GM21526 (cell line): ENCODE data around the gene CORIN.
A peak's percentile ranks its signal among the peaks of the same experiment; 100 is the strongest.

ENCODE experiments used
- ATAC-seq: cut with Tn5 transposase; IDR thresholded peaks from one replicate; pipeline ENCODE4 v1.9.1; 2021; ENCODE audit warnings: moderate library complexity; ENCODE audit not compliant: unreplicated experiment, low FRiP score

The CORIN gene

DNA sequence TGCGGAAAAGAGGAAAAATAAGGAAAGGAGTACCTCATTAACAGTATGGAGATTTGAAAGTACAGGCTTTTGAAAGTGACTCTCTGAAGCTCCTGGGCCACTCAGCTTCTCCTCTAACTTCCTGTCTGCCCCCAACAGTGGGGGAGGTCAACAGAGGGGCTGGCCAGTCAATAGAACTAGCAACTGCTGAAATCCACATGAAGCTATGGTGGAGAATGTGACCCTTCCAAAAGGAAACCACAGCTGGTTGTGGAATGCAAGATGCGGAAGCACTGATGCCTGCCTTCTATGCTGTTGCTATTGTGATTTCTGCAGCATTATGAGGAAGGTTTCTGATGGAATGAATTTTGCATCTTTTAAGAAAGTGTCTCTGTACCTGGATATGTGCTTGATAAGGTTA is 2.4 kb downstream of the CORIN start:
- no peak for ATAC-seq

GRCh38 chr4:47831026-47831679 is 6.7 kb downstream of the CORIN start:
- no peak for ATAC-seq

GRCh38 chr4:47830265-47831025 is 7.4 kb downstream of the CORIN start:
- ATAC-seq: no peak

DNA sequence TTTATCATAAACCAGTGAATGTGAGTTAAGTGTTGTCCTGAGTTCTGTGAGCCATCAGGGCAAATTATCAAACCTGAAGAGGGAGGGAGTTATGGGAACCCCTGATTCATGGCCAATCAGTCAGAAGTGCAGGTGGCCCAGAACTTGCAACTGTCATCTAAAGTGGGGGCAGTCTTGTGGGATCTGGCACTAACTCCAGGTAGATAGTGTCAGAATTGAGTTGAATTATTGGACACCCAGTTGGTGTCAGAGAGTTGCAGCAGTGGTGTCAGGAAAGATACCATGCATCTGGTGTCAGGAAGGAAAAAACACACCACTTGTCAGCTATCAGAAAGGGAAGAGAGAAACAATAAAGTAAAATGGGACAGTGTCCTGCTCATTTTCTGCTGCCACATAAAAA is 8.4 kb downstream of the CORIN start:
- ATAC-seq: no peak

DNA sequence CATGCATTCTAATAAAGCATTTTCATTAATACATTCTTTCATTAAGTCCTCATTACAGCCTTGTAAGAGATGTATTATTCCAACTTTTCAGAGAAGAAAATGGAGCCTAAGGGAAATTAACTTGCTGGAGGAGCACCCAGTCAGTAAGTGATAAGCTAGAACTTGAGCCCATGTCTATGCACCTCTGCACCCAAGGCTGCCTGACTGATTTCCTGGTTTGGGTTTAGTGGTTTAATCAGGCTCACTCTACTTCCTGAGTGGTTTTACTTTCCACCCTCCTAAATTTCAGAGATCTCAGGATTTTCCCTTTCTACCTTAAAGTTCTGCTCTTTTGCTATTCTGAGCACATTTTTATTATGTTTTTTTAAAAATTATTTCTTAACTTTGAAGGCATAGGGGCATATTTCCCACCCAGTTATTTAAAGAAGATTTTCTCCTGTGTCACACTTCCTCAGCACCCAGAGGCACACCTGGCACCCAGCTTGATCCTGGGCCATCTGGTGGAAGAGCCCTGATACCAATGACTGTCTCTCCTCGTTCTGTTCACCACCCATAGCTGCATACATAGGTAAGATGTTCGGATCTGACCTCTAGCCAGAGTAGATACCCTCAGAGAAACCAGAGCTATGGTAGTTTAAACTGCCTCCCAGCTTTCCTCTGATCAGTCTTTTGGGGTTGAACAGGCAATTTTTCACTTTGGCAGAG is 10.4 kb downstream of the CORIN start:
- no peak for ATAC-seq

DNA sequence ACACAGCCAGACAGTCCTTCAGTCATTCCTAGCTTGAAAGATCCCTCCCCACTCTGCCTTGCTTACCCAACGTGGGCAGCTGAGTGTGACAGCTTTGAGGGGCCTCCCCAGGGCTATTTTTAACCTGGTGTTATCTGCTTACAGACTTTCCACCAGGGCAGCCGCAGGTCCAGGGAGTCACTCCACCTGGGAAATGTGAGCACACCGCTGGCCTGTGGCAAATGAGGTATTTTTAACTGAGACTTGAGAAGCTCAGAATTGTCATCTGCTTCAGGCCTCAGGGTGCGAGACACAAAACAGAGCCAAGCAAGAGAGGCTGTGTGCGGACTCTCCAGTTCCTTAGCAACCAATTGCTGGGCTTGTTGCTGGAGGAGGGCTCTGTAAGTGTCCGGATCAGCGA is 13.0 kb downstream of the CORIN start:
- no peak for ATAC-seq

GRCh38 chr4:47819178-47819577 is 18.7 kb downstream of the CORIN start:
- no peak for ATAC-seq

DNA sequence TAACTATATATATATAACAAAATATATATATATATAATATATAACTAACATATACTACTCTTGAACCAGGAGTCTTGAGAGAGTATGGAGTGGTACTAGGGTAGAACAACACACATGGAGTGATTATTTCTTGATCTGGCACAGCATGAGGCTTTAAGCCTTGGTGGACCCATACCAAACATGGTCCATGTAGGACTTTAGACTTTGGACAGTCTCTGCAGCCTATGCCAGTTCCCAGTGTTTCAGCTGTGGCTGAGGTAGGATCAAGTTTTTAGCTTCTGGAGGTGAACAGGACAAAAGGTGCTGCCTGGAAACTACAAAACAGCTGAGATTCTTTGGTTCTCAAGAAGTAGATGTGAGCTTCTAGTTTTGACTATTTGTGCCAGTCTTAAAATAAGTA is 20.6 kb downstream of the CORIN start:
- ATAC-seq: no peak

- ATAC-seq: no peak
These were observed 21.1 kb downstream of the CORIN start for GRCh38 chr4:47816748-47817147.

DNA sequence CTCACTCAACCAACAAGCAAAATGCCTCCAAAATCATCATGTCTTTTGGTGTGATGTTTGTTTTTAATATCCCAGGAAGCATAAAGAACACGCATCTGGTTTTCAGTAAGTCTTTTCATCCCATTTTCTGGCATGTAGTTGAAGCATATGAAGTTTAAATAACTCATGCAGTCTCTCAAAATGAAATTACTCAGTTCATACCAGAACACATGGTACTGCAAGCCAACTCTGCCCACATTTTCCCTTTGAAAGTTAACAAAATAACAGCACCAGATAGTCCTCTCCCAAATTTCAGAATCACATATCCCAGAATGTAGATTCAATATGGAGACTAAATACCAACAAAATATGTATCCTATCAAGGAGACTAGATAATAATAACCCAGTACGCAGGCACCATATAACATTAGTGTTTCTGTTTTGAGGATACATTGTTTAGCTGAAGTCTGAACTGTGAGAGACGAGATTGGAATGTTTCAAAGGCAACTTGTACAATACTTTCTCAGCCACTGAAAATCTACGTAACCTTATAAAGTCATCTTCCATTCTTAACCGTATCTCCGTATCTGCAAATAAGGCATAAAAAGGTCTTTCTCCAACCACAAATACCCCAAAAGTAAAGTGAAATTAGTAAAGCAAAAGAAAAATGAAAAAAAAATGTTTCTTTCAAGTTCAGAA is 23.1 kb downstream of the CORIN start:
- no peak for ATAC-seq

DNA sequence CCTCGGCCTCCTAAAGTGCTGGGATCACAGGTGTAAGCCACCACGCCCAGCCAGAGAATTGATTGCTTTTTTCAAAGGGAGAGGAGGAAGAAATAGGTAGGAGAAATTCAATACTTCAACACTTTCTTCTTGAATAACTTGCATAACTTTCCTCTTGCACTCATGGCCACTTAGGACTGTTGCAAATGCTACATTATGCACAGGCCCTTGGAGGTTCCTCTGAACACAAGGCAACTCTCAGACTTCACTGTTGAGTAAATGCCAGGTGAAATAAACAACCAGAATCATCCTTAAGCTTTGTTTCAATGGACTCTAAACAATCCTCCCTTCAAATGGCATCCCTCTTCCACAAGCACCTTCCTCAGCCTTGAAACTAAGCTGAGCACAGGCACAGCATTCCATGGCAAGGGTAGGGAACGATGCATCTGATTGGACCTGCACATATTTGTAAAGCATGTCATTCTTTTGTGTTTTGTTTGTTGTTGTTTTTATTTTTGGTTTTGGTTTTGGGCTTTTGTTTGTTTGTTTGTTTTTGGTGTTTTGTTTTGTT is 28.1 kb downstream of the CORIN start:
- ATAC-seq: no peak

DNA sequence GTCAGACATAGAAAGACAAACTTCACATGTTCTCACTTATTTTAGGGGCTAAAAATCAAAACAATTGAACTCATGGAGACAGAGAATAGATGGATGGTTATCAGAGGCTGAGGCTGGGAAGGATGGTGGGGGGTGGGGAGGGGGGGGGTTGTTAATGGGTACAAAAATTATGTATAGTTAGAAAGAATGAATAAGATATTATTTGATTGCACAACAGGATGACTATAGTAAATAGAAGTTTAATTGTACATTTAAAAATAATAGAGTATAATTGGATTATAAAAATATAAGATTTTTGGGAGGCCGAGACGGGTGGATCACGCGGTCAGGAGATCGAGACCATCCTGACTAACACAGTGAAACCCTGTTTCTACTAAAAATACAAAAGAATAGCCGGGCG is 33.3 kb downstream of the CORIN start:
- ATAC-seq: no peak

- no peak for ATAC-seq
These were observed 36.3 kb downstream of the CORIN start for GRCh38 chr4:47801481-47802002.

DNA sequence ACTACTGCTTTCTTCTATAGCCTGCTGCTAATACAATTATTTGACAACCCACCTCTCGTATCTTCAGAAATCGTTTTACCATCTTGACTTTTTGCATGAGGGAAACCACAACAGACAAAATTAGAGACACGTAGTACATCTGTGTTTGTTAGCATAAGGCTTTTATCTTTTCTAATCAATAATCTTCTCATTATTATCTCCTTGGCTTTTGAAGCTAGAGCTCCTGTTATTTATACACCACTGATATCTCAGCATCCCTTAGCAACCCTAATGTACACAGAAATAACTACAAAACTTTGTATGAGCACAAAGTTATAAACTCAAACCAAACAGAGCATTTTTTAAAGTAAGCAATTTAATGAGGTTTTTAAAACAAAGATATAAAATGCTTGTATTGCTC is 39.7 kb downstream of the CORIN start:
- no peak for ATAC-seq

DNA sequence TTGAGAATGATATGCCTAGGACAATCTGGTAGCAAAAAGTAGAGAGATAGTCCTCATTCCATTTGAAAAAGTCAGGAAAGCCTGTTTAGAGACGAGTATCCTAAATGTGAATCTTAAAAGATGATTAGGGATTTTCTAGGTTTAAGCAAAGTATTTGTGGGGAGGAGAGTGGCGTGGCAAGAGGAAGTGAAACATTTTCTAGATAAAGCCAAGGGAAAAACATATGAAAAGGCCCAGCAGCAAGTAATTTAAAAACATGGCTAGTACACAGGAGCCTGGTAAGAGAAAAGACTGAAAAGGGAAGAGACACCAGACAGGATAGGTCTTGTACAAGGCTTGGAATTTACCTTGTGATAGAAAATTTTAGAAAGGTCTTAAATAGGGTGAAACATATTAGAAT is 45.9 kb downstream of the CORIN start:
- no peak for ATAC-seq

- no peak for ATAC-seq
These were observed 47.8 kb downstream of the CORIN start for GRCh38 chr4:47790105-47790504.

GRCh38 chr4:47788126-47788525 is 49.7 kb downstream of the CORIN start:
- no peak for ATAC-seq

- peak; percentile 71 for ATAC-seq
These were observed 50.9 kb downstream of the CORIN start for GRCh38 chr4:47786958-47787370.

DNA sequence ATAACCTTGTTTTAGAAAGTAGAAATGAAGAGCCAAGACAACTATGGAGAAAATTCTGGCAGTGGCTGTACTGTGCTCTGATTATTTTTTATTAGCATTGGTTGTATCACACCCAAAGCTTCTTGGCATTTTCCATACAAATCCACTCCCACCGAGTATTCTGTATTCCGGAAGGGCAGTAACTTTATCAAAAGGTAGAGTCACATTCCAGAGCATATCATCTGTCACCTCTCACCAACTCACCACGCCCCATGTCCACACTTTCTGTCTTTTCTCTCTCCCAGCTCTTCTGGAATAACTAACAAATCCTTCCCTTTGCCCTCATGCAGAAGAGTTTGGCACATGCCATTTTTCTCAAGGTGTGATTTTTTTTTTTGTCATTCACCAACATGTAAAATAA is 52.7 kb downstream of the CORIN start:
- no peak for ATAC-seq

- no peak for ATAC-seq
These were observed 53.6 kb downstream of the CORIN start for GRCh38 chr4:47784222-47784621.

GRCh38 chr4:47776353-47776752 is 61.5 kb downstream of the CORIN start:
- ATAC-seq: no peak
